Measurements from ENCODE around the gene INCA1.

The INCA1 gene

GRCh38 chr17:4938688-4939545 is 58.4 kb downstream of the INCA1 start:
- no peak for DNase-seq
